Activated CD4-positive, alpha-beta T cell treated with anti-CD3 and anti-CD28 coated beads for 4 hours (primary cell): ENCODE measurements around the gene MTSS2.

Experiments
- DNase-seq, 2 donors: peaks; one replicate each; pipeline ENCODE4 v3.0.0-alpha.2; 2020

The MTSS2 gene

DNA sequence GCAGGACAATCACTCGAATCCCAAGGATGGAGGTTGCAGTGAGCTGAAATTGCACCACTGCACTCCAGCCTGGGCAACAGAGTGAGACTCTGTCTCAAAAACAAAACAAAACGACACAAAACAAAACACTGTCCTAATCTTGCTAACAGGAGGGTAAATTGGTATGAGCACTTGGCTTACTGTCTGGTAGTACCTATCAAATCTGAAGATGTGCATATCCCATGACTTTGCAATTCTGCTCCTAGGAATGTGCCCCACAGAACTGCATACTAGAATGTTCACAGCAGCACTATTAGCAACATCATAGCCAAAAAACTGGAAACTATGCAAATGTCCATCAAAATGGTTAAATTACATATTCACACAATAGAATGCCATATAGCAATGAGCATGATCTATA, 15.7 kb downstream of the MTSS2 start:
- DNase-seq: no peak

DNA sequence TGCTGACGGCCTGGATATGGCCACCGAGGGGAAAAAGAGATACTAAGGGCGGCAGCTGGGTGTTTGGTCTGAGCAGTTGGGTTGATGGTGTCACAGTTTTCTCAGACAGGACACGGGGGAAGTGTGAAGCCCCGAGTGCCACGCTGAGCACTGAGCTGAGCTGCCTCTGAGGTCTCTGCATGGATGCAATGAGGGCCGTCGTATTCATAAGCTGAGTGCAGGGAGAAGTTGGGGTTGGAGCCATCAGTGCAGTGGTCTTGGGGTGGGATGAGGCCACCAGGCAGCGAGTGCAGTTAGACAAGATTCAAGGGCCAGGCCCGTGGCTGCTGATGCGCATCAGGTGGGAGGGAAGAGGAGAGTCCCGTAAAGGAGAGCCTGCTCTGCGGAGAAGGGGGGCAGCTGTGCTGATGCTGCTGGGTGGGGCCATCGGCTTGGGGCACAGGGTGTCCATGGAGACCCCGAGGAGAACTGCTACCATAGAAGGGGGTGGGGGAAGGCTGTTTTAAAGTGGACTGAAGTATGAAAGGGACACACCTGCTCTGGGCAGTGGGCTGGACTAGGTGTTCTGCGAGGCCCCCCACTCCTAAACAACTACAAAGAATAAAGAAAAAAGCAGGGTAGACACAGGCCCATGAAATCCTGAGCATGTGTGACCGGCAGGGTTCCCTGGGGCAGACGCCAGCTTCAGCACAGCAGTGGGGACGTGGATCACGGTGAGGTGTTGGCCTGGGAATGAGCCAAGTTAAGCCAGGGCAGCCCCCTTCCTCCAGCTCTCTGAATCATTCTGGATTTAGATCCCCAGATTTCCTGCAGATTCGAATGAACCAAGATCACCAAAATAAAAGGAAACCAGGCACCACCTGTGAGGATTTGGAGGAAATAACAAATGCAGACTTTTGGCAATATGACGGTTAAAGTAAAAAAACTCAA, 19.8 kb downstream of the MTSS2 start:
- DNase-seq: no peak

DNA sequence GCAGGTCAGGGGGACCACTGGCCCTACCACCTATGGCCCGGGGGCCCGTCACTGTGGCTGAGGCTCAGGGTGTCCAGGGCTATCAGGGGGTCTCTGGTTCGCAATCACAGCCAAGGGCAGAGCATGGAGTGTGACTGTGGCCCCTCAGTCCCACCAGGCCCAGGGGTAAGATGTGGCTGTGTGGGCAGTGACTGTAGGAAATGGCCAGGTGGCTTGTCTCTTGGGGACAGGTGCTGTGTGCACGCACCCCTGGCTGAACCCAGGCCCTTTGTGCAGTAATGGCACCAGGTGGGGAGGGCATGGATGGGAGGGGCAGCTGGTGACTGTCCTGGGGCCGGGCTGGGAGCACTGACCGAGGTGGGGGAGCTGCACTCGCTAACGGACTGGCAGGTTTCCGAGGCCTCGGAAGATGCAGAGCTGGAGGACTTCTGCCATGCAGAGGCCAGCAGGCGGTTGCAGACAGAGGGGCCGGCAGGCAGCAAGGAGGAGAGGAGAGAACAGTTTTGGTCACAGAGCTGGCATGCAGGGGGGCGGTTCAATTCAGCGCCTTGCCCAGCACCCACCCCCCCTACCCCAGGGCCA, 20.6 kb downstream of the MTSS2 start:
- DNase-seq: no peak

DNA sequence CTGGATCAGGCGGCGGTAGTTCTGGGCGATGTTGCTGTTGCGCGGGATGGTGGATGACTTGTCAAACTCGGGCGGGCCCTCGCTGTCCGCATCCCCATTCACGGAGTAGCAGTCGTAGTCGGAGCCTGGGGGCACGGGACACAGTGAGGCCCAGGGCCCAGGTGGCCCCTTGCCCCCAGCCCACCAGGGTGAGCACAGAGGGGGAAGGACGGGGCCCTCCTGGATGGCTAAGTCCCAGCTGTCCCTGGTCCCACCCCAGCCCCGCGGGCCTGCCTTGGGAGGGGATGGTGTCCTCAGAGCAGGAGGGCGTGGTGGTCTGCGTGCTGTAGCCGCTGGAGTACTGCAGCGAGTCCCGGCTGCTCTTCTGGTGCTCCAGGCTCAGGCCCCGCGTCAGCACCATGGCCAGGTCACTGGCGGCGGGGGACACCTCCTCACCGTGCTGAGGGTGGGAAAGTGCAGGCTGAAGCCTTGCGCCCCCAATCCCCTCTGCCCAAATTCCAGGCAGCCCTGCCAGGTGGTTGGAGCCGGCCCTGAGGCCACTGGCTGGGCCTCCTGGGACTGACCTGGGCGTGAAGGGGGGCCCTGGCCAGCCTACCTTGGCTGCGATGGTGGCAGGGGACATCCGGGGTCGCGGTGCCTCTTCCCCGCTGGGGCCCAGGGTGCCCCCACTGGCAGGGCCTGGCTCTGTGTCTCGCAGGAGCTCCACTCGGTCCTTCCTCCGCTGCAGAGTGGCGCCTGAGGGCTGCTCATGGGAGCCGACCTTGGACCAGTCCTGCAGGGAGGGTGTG, 21.3 kb downstream of the MTSS2 start:
- DNase-seq: no peak

DNA sequence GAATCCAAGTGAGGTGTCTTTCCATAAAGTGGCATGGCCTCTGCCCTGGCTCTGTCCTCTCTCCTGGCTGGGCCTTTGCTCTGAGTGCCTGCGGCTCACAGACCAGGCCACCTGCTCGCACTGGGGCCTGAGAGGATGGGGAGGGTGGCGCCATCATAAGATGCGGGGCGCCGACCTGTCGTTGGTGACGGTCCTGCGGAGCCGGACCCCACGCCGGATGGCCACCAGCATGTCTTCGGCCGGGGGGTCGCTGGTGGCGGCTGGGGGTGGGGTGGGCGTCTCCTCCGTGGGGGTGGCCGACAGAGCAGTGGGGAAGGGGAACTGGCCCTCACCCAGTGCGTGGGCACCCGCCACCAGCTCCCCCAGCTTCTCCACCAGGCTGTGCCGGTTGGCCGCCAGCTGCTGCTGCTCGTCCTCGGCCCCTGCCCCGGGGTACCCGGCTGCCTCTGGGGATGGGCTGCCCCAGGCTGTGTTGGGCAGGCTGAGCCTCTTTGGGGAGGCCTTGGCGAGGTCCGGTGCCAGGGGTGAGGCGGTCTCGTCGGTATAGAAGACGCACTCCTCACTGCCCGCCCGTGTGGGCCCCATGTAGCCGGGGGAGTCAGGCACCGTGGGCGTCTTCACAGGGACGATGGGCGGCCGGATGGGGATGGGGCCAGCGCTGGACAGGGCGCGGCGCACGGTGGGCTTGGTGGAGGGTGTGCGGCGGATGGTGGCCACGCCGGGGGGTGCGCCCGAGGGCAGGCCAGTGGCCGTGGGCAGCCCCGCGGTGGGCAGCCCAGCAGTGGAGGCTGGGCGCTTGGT, 22.1 kb downstream of the MTSS2 start:
- no peak for DNase-seq

DNA sequence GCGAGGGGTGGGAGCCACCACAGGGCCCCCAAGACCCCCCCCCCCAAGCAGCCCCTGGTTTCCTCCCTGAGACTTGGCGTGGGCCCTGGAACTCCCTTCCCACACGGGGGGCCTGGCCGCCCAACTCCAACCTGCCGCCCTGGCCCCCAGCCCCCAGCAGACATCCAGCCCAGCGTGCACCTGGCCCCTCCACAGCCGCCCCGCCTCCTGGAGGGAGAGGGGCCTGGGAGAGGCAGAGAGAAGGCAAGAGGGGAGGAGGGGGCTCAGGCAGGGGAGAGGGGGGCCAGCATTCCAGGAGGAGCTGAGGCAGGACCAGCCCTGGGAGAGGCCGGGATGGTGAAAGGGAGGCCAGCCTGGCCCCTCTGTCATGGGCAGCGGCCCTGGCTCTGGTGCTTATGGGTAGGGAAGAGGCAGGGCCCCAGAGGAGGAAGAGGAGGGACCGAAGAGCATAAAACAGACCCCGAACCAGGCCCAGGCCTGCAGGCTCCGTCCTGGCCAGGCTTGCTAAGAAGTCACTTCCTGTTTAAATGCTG, 22.8 kb downstream of the MTSS2 start:
- DNase-seq: no peak

DNA sequence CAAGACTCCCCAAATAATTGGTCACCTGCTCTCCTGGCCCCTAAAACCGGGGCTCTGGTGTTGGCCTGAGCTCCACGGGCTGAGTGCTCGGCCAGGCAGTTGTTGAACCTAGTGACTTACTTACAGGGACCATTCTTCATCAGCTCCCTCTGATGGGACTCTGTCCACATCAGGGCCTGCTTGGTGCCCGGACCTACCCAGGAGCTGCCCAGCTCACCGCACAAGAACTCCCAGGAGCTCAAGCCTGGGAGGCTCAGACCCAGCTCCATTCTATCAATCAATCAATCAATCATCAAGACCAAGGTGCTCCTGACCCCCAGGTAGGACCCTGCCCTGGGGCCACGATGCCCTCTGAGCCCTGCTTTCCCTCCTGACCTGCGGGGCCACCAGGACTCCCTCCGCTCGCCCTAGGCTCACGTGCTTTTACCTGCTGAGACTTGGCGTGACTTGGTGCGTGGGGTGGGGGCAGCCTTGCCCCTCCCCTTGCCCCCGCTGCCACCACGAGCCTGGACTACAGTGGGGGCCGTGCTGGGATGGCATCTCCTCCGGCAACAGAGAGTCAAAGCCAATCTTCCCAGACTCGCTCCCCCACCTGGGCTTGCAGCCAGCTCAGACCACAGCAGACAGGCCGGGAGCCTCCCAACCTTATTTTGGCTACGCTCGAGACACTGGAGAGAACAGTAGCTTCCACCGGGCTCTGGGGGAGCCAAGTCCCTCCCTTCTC, 23.8 kb downstream of the MTSS2 start:
- DNase-seq: no peak

DNA sequence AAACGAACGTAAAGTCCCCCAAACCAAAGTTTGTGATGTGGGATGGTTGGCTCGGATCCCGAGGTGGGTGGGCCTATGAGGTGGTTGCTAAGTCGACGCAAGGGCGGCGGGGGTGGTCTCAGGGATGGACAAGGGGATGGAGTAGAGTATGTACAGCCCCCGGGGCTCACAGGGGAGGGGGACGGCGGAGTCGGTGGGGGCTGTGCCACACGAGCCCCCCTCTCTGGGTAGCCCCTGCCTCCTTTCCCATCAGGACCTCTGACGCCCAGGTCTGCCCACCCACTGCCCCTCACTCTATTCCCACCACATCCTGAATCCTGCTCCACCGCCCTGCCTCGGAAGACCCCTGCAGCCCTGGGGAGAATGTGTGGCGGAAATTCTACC, 24.3 kb downstream of the MTSS2 start:
- no peak for DNase-seq

DNA sequence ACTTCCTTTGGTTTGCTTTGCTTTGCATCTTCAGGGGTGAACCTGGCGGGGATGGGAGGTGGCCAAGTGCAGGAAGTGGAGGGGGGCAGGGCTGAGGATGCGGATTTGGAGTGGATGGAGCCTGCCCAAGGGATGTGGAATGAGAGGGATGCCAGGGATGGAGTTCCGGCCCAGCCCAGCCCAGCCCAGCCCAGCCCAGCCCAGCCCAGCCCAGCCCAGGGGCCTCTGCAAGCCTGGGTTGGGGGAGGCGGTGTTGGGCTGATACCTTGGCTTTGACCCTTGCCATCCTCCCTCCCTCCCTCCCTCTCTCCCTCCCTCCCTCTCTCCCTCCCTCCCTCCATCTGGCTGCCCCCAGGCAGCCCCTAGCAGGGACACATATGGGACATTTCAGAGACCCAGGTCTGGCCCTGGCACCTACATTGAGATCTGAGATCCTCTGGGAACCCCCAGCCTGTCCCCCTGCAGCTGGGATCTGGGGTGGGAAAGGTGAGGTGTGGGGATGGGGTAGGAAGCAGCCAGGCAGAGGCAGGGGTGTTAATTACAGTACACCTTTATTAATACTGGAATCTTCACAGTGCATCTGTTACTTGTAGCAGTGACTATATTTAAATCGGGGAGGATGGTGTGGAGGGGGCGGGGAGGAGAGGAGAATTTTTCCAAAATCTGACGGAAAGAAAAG, 25.0 kb downstream of the MTSS2 start:
- DNase-seq: no peak

DNA sequence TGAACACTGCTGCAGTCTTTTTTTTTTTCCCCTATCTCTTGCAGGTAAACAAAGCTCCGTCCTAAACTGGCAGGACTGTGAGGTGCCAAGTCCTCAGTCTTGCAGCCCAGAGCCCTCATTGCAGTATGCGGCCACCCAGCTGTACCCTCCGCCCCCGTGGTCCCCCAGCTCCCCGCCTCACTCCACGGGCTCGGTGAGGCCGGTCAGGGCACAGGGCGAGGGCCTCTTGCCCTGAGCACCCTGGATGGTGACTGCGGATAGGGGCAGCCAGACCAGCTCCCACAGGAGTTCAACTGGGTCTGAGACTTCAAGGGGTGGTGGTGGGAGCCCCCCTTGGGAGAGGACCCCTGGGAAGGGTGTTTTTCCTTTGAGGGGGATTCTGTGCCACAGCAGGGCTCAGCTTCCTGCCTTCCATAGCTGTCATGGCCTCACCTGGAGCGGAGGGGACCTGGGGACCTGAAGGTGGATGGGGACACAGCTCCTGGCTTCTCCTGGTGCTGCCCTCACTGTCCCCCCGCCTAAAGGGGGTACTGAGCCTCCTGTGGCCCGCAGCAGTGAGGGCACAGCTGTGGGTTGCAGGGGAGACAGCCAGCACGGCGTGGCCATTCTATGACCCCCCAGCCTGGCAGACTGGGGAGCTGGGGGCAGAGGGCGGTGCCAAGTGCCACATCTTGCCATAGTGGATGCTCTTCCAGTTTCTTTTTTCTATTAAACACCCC, 25.7 kb downstream of the MTSS2 start:
- DNase-seq: no peak

DNA sequence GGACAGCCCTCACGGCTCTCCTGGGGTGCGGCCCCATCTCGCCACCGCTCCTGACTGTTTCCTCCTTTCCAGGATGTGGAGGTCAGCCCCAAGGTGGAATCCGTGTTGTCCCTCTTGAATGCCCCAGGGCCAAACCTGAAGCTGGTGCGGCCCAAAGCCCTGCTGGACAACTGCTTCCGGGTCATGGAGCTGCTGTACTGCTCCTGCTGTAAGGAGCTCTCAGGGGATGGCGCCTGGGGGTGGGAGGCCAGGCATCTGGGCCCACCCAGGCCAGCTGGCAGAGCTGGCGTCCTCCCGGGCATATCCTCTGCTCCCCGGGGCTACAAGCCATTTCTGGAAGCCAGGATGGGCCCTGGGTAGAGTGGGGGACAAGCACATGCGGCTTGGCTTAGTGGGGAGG, 26.3 kb downstream of the MTSS2 start:
- DNase-seq: no peak

DNA sequence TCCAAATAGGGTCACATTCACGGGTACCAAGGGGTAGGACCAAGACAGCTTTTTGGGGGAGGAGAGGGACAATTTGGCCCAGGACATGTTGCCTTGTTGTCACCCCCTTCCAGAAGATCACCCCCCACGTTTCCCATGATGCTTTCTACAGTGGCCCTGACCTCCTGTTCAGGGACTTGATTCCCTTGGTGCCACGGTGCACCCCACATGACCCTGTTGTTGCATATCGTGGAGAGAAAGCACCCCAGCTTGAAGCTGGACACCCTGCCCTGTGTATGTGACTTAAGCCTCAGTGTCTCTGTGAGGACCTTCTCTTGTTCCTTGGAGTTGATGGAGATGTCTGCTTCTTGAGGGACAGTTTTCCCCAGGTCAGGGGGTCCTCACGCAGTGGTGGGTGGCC, 26.9 kb downstream of the MTSS2 start:
- no peak for DNase-seq

DNA sequence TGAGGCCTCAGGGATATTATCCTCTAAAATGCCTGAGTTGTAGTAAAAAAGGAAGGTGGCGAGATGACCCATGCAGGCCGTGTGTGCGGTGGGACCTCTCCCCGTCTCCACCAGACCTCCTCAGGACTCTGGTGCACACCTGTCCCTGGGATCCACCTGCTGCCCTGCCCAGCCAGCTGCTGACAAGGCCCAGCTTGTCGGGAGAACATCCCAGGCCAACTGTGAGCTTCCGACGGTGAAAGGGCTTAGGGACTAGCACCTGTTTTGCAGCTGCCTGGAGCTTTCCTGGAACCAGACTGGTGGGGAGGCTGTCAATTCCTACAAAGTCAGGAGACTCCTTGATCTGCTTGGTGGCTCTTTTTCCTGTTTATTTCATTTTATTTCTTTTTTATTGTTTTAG, 27.9 kb downstream of the MTSS2 start:
- DNase-seq: no peak

DNA sequence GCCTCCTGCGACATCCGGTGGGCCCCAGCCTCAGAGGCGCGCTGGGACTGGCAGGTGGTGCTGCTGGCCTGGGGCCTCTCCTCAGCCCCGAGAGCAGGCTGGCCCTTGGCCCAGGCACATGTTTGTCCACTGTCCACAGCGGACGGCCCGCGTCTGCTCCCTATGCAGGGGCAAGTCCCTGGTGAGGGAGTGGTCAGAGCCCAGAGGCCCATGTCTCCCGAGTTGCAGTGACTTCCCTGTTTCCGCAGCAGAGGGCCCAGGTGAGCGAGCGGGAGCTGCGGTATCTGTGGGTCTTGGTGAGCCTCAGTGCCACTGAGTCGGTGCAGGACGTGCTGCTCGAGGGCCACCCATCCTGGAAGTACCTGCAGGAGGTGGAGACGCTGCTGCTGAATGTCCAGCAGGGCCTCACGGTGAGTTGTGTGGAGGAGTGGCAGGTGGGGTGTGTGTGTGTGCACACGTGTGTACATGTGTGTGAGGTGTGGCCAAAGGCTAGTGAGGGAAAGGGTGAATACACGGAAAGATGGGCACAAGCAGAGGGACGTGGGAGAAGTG, 29.1 kb downstream of the MTSS2 start:
- DNase-seq: no peak

DNA sequence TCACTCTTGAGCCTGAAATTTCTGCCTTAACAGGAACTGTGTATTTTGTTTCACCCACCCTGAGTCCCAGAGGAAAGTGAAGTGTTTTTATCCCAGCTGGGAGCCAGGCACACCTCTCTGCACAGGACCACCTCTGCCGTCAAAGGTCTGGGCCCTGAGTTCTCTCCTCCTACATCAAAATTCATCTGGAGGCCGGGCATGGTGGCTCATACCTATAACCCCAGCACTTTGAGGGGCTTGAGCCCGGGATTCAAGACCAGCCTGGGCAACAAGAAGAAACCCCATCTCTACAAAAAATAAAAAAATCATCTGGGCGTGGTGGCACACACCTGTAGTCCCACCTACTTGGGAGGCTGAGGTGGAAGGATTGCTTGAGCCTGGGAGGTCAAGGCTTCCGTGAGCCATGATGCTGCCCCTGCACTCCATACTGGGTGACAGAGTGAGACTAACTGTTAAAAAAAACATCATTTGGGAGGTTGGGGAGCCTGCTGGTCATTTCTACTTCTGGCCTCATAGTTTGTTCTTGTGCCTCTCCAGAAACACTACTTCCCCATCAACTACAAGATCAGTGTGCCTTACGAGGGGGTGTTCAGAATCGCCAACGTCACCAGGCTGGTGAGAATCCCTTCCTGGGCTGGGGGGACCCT, 29.7 kb downstream of the MTSS2 start:
- DNase-seq: no peak

DNA sequence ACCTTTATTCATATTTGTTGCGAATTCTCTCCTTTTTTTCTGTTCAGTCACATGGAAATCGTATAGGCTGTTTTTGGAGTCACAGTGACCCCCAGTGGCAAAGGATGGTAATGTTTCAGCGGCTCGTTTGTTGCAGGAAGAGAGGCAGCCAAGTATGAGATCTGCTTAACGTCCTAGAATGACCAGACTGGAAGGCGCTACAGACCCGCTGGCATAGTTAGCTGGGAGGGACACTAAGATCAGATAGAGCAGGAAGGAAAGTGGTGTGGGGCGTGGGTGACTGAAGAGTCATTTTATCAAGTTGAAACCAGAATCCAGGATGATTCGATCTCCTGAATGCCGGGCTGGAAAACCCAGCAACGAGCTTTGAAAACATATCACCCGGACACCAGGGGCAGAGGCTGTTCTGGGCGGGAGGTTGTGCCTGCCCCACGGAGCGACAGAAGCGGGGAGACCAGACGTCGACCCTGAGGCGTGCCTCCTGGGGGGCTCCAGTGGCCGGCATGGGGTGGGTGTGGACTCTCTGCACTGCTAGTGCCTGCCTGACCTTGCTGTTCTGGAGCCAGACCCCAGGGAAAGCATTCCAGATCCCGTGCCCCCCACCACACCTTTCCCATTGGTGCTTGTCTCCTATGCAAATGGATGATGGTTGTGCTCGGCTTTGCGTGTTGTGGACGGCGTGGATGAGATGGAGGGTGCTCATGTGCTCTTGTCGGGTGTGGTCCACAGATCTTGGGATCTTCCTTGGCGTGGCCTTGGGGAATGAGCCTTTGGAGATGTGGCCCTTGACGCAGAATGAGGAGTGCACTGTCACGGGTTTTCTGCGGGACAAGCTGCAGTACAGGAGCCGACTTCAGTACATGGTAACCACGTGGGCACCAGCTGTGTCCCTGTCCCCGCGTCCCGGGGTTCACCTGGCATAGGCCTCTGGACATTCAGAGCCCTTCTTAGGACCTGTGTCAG, 31.8 kb downstream of the MTSS2 start:
- DNase-seq: peak; percentile 58 to 81

DNA sequence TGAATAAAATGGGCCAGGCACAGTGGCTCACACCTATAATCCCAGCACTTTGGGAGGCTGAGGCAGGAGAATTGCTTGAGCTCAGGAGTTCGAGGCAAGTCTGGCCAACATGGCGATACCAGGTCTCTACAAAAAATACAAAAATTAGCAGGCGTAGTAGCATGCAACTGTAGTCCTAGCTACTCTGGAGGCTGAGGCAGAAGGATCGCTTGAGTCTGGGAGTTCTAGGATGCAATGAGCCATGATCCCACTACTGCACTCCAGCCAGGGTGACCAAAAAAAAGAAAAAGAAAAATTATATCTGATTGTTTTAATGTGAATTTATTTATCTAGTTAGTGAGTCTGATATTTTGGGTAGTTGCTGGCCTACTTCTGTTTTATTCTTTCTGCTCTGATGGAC, 32.4 kb downstream of the MTSS2 start:
- no peak for DNase-seq

DNA sequence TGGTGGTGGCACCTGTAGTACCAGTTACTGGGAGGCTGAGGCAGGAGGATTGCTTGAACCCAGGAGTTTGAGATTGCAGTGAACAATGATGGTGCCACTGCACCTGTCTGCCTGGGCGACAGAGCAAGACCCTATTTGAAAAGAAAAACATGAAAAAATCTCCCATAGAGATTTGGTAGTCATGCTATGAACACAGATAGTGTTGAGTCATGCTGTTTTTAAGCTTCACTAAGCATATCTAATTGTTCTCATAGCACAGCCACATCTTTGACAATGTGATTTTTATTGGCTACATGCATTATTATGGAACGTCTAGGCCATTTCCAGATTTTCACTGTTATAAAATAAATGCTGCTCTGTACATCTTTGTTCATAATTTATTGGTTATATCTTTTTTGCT, 33.5 kb downstream of the MTSS2 start:
- DNase-seq: no peak

DNA sequence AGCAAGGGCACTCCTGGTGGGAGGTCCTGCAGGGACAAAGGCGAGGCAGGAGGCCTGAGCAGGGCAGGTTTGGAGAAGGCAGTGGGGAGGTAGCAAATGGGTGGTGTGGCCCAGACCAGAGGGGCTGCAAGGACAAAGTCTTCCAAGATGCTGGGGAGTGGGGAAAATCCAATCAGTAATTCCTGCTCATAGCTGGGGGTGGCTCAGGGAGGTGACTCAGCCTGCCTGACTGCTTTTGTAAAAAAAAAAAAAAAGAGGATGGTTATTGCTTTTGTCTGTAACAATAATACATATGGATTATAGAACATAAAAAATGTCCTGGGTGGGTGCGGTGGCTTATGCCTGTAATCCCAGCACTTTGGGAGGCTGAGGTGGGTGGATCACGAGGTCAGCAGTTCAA, 34.3 kb downstream of the MTSS2 start:
- DNase-seq: no peak
